Gastroesophageal sphincter (tissue), 3 donors: ENCODE results near the gene EHMT2.

Experiments used
- POLR2A ChIP-seq, 2 donors: fragments of 450-650 bp; IDR thresholded peaks; one replicate each; pipeline ENCODE4 v1.6.1; 2017; ENCODE audit warnings: antibody characterized with exemption in 2 of 2, mild to moderate bottlenecking in 2 of 2, moderate library complexity in 1 of 2
- POLR2AphosphoS5 ChIP-seq: sonication (generic); formaldehyde crosslinking; IDR thresholded peaks from one replicate; pipeline ENCODE4 v1.6.1; 2017; ENCODE audit warnings: antibody characterized with exemption
- TF ChIP-seq, protein P1 (sequence below), 4 experiments: fragments of 200-600 bp in 2 of 4; fragments of 450-650 bp in 2 of 4; sonication (generic) in 1 of 4; IDR thresholded peaks; one replicate each; pipeline ENCODE4 v1.5.1; 2017 to 2019; ENCODE audit warnings: antibody characterized with exemption in 4 of 4, mild to moderate bottlenecking in 2 of 4, moderate library complexity in 2 of 4

DNA sequence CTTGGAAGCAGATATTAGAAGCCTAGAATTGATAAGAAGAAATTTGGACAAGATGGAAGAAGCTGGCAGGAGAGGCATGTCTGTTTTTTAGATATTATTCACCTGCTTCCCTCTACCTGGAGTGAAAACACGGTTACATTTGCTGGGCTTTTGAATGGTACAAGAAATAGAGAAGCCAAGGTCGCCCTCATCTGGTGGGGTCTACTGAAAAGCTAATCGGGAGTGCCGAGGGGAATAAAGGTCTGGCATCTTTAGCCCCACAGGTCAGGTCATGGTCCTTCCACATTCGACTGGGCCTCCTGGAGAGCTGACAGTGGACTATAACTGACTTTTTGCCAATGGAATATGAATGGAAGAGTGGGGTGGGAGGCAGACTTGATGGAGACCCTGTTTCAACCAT, 25.4 kb upstream of the EHMT2 start:
- TF ChIP-seq POLR2A (IDR thresholded peaks at IDR 0.05), result no peak
- TF ChIP-seq, protein P1, sequence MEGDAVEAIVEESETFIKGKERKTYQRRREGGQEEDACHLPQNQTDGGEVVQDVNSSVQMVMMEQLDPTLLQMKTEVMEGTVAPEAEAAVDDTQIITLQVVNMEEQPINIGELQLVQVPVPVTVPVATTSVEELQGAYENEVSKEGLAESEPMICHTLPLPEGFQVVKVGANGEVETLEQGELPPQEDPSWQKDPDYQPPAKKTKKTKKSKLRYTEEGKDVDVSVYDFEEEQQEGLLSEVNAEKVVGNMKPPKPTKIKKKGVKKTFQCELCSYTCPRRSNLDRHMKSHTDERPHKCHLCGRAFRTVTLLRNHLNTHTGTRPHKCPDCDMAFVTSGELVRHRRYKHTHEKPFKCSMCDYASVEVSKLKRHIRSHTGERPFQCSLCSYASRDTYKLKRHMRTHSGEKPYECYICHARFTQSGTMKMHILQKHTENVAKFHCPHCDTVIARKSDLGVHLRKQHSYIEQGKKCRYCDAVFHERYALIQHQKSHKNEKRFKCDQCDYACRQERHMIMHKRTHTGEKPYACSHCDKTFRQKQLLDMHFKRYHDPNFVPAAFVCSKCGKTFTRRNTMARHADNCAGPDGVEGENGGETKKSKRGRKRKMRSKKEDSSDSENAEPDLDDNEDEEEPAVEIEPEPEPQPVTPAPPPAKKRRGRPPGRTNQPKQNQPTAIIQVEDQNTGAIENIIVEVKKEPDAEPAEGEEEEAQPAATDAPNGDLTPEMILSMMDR (IDR thresholded peaks at IDR 0.05), result peak in 1 of 4 experiments; percentile 15
- no peak for TF ChIP-seq POLR2AphosphoS5
